GM19397 (cell line): ENCODE measurements around the gene MSLN.

Source experiments
- ATAC-seq: cut with Tn5 transposase; IDR thresholded peaks from one replicate; pipeline ENCODE4 v1.9.1; 2021; ENCODE audit warnings: mild to moderate bottlenecking, moderate library complexity; ENCODE audit not compliant: unreplicated experiment

MSLN gene

DNA sequence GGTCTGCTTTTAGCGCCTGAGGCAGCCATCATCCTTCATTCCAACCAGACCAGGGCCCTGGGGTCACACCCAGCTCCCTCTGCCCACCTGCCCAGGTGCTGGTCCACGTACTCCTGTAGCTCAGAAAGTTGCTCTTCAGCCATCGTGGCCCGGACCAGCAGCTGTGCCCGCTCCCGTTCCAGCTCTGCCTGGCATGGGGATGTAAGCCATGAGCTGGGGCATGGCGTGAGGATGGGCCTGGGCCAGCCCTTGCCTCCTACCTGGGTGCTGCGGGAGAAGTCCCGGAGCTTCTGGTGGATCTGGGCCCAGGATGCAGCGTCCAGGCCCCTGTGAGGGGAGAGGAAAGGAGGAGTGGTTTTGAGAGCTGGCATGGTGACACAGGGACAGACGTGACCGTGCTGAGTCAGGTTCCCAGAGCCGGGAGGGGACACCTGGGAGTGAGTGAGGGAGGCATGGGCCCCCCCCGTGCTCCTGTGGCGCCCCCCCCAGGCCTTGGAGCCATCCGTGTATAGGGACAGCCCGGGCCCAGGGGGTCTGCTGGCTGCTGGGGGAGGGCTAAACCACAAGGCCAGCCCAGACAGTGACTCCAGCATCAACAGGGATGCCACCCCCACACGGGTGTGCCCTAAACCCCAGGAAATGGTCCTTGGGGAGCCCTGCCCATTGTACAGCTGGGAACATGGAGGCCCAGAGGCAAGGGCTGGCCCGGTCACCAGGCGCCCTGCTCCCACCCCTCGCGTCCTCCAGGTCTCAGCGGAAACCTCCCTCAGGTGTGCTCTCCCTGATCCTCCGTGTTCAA is 37.5 kb upstream of the MSLN start:
- ATAC-seq, result no peak

DNA sequence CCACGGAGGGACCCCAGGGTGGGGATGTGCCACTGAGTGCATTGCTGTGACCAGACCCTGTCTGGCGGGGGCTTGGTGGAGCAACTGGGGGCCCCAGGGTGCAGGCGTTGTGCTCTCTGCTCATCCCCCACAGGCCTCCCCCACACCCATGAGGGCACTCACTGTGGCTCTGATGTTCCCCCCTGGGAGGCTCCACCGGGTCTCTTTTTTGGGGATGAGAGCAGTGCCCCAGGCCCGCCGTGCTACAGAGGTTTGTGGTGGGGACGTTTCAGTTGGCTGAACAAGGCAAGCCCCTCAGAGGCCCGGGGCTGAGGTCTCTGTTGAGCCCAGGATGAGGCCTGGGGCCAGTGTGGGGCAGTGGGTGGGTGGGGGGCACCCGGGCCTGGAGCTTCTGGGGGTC is 36.8 kb upstream of the MSLN start:
- ATAC-seq, result no peak

DNA sequence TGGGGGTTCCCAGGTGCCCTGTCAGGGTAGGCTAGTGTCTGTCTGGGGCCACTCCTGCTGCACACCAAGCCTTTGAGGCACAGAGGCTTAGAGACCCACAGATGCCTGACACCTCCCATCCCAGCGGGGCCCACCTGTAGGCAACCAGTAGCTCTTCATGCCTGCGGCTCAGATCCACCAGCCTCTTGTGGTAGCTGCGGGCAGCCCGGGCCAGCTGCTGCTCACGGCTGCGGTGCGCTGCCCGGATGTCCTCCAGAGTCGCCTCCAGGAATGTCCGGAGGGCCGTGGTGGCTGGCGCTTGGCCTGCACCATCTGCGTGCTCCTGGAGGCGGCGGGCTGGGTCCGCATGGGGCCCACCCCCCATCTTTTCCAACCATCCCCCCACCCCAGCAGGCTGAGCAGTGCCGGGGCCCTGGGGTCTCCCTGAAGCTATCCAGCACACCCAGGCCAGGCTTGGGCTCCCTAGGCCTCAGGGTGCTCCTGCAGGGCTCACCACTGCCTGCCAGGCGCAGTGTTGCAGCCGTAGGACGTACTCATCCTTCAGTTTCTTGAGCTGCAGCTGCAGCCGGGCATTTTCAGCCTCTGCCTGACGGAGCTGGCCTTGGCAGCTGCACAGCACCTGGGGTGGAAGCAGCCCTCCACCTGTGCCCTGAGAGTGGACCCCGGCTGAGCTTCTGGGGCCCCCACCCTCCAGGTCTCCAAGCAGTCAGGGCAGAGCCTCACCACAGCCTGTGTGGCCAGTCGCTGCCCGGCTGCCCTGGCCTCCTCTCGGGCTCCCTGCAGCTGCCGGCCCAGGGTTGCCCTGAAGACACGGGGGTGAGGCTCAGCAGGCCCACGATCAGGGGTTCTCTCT is 36.1 kb upstream of the MSLN start:
- ATAC-seq, result no peak

DNA sequence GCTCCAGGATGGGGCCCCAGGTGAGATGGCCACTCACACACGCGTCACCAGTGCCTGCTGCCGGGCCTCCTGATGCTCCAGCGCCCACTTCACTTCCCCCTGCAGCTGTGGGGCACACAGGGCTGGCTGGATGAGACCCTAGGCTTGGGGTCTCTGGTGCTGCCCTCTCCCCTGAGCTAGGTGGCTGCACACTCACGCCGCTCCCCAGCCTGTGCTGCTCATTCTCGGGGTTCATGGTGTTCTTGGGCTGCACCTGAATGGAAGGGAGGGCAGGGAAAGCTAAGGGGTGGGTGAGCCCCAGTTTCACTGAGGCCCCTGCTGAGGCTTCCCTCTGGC is 35.5 kb upstream of the MSLN start:
- no peak for ATAC-seq

DNA sequence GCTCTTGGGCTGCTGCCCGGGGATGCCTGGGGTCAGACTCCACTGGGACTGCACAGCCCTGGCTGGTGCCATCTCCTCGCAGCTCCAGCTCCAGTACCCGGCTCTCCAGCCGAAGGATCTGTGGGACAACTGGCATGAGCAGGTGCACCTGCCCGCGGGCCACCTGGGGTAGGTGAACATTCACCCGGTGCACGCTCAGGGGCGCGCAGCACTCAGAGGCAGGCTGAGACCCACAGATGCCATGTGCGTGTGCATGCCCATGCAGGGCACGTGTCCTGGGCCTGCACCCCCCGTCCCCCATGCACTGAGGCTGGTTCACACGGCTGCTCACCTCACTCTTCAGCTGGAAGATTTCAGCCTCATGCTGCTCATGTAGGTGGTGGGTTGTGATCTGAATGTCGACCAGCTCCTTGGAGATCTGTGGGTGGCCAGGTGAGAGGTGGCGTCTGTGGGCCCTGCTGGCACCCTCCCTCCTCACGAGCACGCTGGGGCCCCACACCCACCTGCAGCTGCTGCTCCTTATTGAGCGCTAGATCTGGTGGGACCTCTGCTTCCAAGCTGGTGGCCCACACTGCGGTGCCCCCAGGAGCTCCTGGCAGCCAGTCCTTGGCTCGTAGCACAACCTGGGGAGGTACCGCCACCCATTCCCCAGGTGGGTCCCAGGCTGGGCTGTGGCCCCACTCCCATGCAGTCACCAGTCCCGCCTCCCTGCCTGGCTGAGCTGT is 34.9 kb upstream of the MSLN start:
- no peak for ATAC-seq

DNA sequence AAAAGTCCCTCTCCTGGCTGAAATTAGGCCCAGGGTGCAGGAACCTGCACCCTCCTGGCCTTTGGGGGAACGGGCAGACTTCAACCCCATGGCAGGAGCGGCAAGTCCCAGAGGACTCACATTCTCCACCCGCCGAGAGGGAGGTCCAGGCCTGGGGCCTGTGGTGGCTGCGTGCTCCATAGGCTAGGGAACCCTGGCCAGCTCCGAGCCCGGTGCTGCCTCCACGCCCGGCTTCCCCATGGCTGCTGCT is 34.4 kb upstream of the MSLN start:
- no peak for ATAC-seq

DNA sequence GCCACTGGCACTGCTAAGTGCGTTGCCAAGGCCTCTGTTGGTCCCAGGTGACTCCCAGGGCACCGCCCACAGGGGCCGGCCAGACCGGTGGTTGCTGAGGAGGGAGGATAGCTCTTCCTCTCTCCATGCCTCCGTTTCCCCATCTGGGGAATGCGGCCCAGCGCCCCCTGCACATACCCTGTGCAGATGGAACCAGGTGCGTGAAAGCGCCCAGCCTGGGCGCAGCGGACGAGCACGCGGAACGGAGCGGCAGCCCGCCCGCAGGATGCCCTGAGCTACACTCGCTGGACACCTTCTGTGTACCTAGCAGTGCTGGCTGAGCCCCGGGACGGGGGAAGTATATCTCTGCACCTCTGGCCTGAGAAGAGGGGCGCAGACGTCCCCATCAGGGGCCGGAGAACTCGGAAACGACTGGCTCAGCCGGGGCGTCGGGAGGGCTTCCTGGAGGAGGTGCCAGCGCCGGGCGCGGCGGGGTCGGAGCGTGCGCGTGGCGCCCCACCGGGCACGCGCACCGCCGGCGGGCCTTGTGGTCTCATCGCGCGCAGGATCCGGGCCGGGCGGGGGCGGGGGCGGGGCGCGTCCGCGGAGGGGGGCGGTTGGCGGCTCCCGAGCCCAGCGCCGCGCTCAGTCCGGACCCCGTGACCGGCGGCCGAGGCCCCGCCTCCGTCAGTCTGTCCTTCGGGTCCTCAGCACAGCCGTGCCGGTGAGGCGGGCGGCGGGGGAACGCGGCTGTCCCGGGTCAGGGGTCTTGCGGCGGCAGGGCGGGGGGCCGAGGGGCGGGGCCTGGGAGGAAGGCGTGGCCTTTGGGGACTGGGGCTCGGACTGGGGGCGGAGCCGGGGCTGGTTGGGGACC is 33.9 kb upstream of the MSLN start, which contains the start of the genes CCDC78 and HAGHL:
TSS of gene CCDC78 (minus strand) at position 6 of the 853 bp plus-strand sequence. CDS start 76 bp downstream, outside the sequence.
TSS of gene HAGHL (plus strand) at position 669 of the 853 bp plus-strand sequence. CDS start 404 bp downstream, outside the sequence.
- peak; percentile 30 for ATAC-seq

DNA sequence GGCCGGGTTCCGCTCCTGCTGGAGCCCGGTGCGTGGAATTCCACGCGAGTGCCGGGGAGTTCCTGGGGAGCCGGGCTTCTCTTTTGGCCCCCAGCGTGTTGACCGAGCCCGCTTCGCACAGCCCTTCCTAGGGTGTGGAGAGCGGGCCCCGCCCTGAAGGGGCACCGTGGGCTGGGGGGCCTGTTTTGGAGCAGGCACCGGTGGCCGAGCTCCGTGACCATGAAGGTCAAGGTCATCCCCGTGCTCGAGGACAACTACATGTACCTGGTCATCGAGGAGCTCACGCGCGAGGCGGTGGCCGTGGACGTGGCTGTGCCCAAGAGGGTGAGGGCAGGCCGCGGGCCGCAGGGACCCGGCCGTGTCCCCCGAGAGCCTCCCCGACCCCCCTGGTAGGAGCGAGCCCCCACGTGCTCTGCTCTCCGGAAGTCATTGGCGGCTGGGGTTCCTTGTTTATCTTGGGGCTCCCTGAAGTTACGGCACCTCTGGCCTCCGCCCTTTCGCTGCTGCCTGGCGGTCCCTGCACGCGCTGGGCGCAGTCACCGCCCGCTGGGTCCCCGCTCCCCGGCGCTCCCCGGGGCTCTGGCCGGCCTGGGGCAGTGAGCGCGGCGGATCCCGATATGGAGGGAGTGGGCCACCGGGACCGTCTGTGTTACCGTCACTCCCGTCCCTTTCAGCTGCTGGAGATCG is 33.1 kb upstream of the MSLN start:
- ATAC-seq, result no peak

DNA sequence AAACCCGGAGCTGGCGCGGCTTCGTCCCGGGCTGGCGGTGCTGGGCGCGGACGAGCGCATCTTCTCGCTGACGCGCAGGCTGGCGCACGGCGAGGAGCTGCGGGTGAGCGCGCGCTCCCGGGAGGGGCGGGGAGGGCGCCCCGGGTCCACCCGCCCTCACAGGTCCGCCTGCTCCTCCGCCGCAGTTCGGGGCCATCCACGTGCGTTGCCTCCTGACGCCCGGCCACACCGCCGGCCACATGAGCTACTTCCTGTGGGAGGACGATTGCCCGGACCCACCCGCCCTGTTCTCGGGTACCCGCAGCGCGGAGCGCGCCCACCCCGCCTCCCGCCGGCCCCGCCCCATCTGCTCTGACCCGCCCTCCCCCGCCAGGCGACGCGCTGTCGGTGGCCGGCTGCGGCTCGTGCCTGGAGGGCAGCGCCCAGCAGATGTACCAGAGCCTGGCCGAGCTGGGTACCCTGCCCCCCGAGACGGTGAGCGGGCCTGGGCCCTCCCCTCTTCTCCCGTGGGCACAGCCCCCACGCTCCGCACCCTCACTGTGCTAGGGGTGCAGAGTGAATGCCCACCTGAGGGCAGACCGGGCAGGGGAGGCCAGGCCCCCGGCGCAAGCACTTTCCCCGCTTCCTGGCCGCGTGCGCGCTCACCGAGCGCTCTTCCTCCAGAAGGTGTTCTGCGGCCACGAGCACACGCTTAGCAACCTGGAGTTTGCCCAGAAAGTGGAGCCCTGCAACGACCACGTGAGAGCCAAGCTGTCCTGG is 32.2 kb upstream of the MSLN start:
- no peak for ATAC-seq

DNA sequence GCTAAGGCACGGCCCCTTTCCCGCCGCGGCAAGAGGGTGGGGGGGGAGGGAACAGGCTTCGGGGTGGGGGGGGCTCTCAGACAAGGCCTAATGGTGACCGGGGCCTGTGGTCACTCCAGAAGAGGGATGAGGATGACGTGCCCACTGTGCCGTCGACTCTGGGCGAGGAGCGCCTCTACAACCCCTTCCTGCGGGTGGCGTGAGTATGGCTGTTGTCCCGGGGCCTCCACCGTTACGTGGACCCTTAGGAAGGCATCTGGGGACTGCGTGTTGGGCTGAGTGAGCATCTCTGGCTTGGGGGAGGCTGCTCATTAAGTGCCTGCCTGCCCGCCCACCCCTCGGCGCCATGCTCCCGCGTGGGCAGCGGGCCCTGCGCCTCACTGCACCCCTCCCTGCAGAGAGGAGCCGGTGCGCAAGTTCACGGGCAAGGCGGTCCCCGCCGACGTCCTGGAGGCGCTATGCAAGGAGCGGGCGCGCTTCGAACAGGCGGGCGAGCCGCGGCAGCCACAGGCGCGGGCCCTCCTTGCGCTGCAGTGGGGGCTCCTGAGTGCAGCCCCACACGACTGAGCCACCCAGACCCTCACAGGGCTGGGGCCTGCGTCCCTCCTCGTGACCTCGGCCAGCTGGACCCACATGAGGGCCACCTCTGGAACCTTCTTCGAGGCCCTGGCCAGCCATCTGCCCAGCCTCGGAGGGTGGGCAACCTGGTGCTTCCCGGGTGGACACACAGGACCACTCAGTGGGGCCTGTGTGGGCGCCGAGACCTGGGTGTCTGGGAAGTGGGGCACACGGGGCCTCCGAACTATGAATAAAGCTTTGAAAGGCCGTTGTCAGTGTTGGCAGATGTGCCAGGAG is 31.4 kb upstream of the MSLN start:
- no peak for ATAC-seq

DNA sequence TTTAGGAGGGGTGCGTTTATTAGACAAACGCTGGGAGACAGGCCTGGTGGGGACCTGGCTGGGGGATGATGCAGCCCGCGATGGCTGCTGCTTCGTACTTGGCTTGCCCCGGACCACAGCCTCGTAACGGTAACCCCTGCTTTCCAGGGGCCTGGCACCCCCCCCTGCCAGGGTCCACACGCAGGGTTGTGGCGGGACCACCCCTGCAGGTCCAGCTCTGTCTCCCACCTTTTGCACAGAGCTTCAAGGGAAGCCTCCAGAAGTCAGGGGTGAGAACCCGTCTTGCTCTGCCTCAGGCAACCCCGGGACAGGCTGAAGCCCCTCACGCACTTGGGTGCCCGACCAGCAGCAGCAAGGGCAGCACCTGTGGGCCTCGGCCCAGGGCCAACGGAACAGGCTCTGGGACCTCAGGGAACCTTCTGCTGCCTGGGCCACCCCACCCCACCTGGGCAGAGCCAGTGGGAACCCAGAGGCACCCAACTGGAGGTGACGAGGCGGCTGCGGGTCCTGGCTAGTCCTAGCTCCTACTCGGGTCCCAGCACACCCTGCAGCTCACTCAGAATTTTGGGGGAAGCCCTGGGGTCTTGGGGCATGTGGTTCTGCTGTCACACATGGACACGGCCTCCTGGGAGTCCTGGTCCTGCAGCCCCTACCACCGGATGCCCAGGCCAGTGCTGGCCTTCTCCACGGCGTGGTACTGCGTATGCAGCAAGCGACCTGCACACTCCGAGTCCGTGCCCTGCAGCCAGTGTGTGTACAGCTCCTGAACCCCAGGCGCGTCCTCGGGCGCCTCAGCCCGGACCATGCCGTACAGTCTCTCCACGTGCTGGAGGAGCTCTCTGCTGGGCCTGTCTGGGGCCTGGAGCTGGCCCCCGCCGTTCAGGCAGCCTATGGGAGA is 30.5 kb upstream of the MSLN start:
- no peak for ATAC-seq

DNA sequence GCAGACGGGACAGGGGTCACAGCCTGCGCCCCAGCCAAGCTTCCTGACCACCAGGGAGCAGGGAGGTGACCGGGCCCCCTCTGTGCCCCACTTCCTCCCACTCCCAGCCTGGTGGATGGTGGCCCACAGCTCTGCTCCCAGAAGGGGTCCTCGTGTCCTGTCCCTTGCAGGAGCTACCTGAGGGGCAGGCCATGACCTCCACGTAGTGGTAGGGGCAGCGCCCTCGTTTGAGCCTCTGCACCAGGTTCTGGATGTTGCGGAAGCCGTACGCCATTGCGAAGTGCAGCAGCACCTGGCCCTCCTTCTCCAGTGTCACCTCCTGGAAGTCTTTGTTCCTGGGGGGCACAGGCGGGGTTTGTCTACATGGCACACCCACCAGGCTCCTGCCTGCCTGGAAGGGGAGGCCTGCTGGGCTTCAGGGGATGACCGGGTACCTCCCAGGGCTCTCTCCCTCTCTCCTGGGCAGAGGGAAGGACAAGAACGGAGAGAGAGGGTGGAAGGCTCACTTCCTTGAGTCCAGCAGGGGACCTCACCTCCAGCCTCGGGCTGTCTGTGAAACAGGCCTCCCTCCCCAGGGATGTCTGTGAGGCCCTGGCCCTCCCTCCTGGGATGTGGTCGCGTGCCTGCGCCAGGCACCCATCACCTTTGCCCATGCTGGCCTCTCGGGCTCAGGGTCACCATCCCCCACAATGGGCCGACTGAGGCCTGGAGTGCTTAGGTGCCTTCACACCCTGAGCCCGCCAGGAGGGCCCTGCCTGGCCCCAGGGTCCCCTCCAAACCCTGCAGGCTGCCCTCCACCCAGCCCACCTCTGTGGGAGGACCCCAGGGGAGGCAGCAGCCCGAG is 29.6 kb upstream of the MSLN start:
- no peak for ATAC-seq

DNA sequence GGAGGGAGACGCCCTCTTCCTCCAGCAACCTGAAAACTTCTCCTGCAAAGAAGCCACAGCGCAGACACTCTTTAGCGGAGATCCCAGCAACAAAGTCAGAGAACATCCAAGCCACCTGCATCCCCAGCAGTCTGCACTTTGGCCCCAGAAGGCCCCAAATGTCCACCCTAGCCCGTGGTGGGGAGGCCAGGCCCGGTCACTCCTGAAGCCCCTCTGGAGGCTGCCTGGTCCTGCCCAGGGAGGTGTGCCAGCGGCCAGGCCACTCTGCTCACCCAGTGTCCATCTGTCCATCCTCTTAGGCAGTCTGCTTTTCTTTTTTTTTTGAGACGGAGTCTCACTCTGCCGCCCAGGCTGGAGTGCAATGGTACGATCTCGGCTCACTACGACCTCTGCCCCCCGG is 28.2 kb upstream of the MSLN start:
- no peak for ATAC-seq

DNA sequence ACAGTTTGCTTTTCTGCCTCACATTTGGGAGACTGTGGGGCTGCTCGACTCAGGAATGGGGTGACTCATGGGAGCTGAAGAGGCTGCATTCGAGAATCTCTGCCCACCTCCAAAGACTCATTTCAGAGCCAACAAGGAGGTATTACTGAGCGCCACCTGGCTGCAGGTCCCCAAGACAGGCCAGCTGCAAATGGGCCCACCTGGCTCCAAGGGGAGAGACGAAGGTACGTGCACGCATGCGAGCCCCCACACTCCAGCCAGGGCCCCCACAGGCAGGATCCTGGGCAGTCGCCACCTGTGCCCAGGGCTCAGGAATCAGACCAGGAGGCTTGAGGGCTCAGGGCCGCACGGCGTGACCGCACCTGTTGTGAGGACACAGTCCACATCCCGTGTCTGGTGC is 27.6 kb upstream of the MSLN start:
- no peak for ATAC-seq

DNA sequence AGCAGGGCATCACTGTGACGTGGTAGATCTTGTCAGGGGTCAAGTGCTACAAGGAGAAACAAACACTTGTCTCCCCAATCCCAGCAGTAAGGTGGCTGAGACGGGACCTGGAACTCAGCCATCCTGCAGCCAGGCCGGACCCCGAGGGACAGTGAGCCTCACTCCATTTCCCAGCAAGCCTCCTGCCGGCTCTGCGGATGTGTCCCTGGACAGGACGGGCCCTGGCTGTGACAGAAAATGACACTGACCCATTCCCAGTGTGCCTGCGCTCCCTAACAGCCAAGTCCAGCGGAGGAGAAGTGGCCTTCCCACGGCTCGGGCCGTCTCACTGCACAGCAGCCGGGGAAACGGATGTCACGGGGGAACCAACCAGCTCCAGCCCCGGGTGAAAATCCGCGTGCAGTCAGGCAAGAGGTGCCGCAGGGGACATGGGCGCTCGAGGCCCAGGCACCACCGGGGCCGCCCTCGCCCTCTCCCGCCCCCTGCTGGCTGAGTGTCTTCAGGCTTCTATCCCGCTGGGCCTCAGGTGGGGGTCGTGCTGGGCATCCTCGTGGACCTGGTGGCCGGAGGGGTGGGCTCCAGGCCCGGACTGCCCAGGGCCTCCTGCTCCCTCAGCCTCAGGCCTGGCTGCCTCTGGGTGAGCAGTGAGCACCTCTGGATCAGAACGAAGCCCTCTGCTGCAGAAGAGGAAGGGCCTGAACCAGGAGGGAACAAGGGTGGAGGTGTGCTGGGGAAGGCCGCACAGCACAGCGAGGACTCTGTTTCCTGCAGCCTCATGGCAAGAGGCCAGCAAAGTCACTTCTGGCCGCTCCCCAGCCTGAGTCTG is 26.9 kb upstream of the MSLN start:
- no peak for ATAC-seq
